A549 (cell line): ENCODE measurements around the gene EPHA1. TPM values are rescaled to one million over a fixed set of nuclear protein-coding genes. Genes with fewer than 3 reads are reported as not detected.

ENCODE experiments used
- ATAC-seq, 2 experiments: fragments of 200-7000 bp in 1 of 2; fragments of >200 bp in 1 of 2; cut with Nextera tagmentation in 1 of 2; cut with Tn5 transposase in 1 of 2; 3 replicates each; pipeline versions ENCODE4 v1.8.0 to v1.9.1; 2018 to 2020; ENCODE audit warnings: mild to moderate bottlenecking in 1 of 2, moderate library complexity in 1 of 2
- CTCF ChIA-PET: fragments of 300-600 bp; sonication (Branson Sonifier 250); formaldehyde crosslinking; extraction: SDS; loops from one replicate; lab custom pipeline; 2021; ENCODE audit warnings: antibody characterized with exemption, inconsistent platforms; lab: Yijun Ruan, JAX
- POLR2A ChIA-PET: fragments of 350-600 bp; formaldehyde crosslinking; extraction: SDS; loops from one replicate; lab custom pipeline; 2021; ENCODE audit warnings: antibody characterized with exemption, inconsistent platforms; lab: Yijun Ruan, JAX
- DNase-seq, 2 experiments: peaks; one replicate each; pipeline versions ENCODE4 v3.0.0 to v3.0.0-alpha.2; 2011 to 2016; ENCODE audit warnings: low read depth in 1 of 2, low spot score in 1 of 2
- FAIRE-seq: peaks from 2 replicates; lab custom pipeline; 2011; peaks lifted over from hg19 to GRCh38; lab: Jason Lieb, UNC
- H3K27ac ChIP-seq, 2 experiments: fragments of >200 bp; sonication (Bioruptor Twin); formaldehyde crosslinking; 3 replicates each; pipeline ENCODE4 v1.5.1; 2016 to 2017
- H3K4me1 ChIP-seq: fragments of >200 bp; sonication (Bioruptor Twin); formaldehyde crosslinking; 3 replicates; pipeline ENCODE4 v1.6.1; 2016
- H3K4me2 ChIP-seq: fragments of >200 bp; sonication (Bioruptor Twin); formaldehyde crosslinking; 3 replicates; pipeline ENCODE4 v1.6.1; 2016
- H3K4me3 ChIP-seq: fragments of >200 bp; sonication (Bioruptor Twin); formaldehyde crosslinking; 3 replicates; pipeline ENCODE4 v1.5.1; 2016
- H3K9me3 ChIP-seq: fragments of >200 bp; sonication (Bioruptor Twin); formaldehyde crosslinking; 3 replicates; pipeline ENCODE4 v1.6.1; 2016
- CEBPB ChIP-seq, 2 experiments: fragments of >200 bp in 1 of 2; sonication (Bioruptor Twin) in 1 of 2; formaldehyde crosslinking in 1 of 2; IDR thresholded peaks; 2 replicates each; pipeline ENCODE4 v1.6.1; 2012 to 2016
- CHD4 ChIP-seq: fragments of 200-600 bp; sonication (generic); IDR thresholded peaks from 2 replicates; pipeline ENCODE4 v1.6.1; 2016; ENCODE audit warnings: antibody characterized with exemption, mild to moderate bottlenecking, borderline replicate concordance
- CTCF ChIP-seq: fragments of >200 bp; sonication (Bioruptor Twin); formaldehyde crosslinking; IDR thresholded peaks from 3 replicates; pipeline ENCODE4 v1.5.1; 2016
- EHF ChIP-seq: fragments of 250-450 bp; sonication (Bioruptor Pico); IDR thresholded peaks from 2 replicates; pipeline ENCODE4 v1.5.0; 2020; ENCODE audit warnings: mild to moderate bottlenecking
- EP300 ChIP-seq, 2 experiments: fragments of >200 bp; sonication (Bioruptor Twin); formaldehyde crosslinking; IDR thresholded peaks; 2 replicates in 1 of 2; 3 replicates in 1 of 2; pipeline ENCODE4 v1.6.1; 2016 to 2017
- ESRRA ChIP-seq: fragments of 150-350 bp; IDR thresholded peaks from 2 replicates; pipeline ENCODE4 v1.6.1; 2014; ENCODE audit warnings: mild to moderate bottlenecking, low read length, borderline replicate concordance
- HEYL ChIP-seq: fragments of 250-450 bp; sonication (Bioruptor Pico); IDR thresholded peaks from 2 replicates; pipeline ENCODE4 v1.8.0; 2021; ENCODE audit warnings: mild to moderate bottlenecking, moderate library complexity
- HOXA7 ChIP-seq: fragments of 250-450 bp; sonication (Bioruptor Pico); IDR thresholded peaks from 2 replicates; pipeline ENCODE4 v1.5.0; 2020; ENCODE audit warnings: mild to moderate bottlenecking, moderate library complexity
- HOXB5 ChIP-seq: fragments of 250-450 bp; sonication (Bioruptor Pico); IDR thresholded peaks from 2 replicates; pipeline ENCODE4 v1.5.0; 2020; ENCODE audit warnings: mild to moderate bottlenecking, moderate library complexity
- KDM5A ChIP-seq: fragments of 200-600 bp; sonication (generic); IDR thresholded peaks from 2 replicates; pipeline ENCODE4 v1.6.1; 2016; ENCODE audit warnings: antibody characterized with exemption, mild to moderate bottlenecking
- MYC ChIP-seq: IDR thresholded peaks from 2 replicates; pipeline ENCODE4 v1.6.1; 2012; ENCODE audit warnings: mild to moderate bottlenecking, inconsistent platforms, low read length, improper control_type of control experiment, borderline replicate concordance
- POLR2A ChIP-seq: IDR thresholded peaks from 2 replicates; pipeline ENCODE4 v1.6.1; 2012; ENCODE audit warnings: mild to moderate bottlenecking, low read length
- RAD21 ChIP-seq, 2 experiments: fragments of >200 bp in 1 of 2; sonication (Bioruptor Twin) in 1 of 2; formaldehyde crosslinking in 1 of 2; IDR thresholded peaks in 1 of 2; conservative IDR thresholded peaks in 1 of 2; 2 replicates in 1 of 2; 3 replicates in 1 of 2; pipeline ENCODE4 v1.6.1; 2012 to 2018; ENCODE audit warnings: inconsistent platforms in 1 of 2
- RARB ChIP-seq: fragments of 250-450 bp; sonication (Bioruptor Pico); IDR thresholded peaks from 2 replicates; pipeline ENCODE4 v1.8.0; 2021; ENCODE audit warnings: mild to moderate bottlenecking, moderate library complexity
- RFX5 ChIP-seq: fragments of 450-650 bp; IDR thresholded peaks from 2 replicates; pipeline ENCODE4 v1.7.1; 2014; ENCODE audit warnings: antibody characterized with exemption, mild to moderate bottlenecking, moderate library complexity
- RNF2 ChIP-seq: fragments of 200-600 bp; sonication (generic); IDR thresholded peaks from 2 replicates; pipeline ENCODE4 v1.6.1; 2016; ENCODE audit warnings: low read depth, mild to moderate bottlenecking, antibody characterized with exemption, moderate library complexity, borderline replicate concordance
- SMC3 ChIP-seq: fragments of >200 bp; sonication (Bioruptor Twin); formaldehyde crosslinking; IDR thresholded peaks from 3 replicates; pipeline ENCODE4 v1.6.1; 2018; ENCODE audit warnings: inconsistent platforms
- ZC3H11A ChIP-seq: fragments of 450-650 bp; IDR thresholded peaks from 2 replicates; pipeline ENCODE4 v1.6.1; 2014; ENCODE audit warnings: antibody characterized with exemption, mild to moderate bottlenecking
- ZSCAN20 ChIP-seq: fragments of 250-450 bp; sonication (Bioruptor Pico); IDR thresholded peaks from 2 replicates; pipeline ENCODE4 v1.8.0; 2022; ENCODE audit warnings: mild to moderate bottlenecking, moderate library complexity
- WGBS: methylation state at CpG from one replicate; pipeline ENCODE4 v1.1.6; 2017; ENCODE audit errors: missing lambda C conversion rate; 5-methylcytosine and 5-hydroxymethylcytosine counted together
- polyA plus RNA-seq, 4 experiments: library from polyadenylated mRNA; depleted of rRNA in 3 of 4; stranded (reverse); fragments of >200 nt; fragmentation: RNase III in 1 of 4; extraction: RNeasy Plus Mini Kit Qiagen cat#74134 plus additional on column Dnase treatment in 1 of 4; gene quantifications; 2 replicates in 3 of 4; 3 replicates in 1 of 4; pipeline ENCODE4 v1.2.3, GENCODE V29; 2011 to 2017
- TF ChIP-seq, protein P1 (sequence below): fragments of 450-650 bp; IDR thresholded peaks from 2 replicates; pipeline ENCODE4 v1.6.1; 2014; ENCODE audit warnings: antibody characterized with exemption

The EPHA1 gene
- polyA plus RNA-seq, 2 of the 4 experiments (the other 2 are of a cell fraction) = not detected

GRCh38 chr7:143417734-143418383 lies 9.2 kb upstream of the EPHA1 start:
- Histone ChIP-seq H3K27ac (no peak overlapping the region), H3K4me1 (peaks cover 5% of the 10 kb centered on the region; the same call in 1 of the 3 replicates), H3K4me2 (no peak overlapping the region), H3K9me3 (0 out of 3 replicates have a peak, but pooled peaks cover 3% of the 10 kb centered on the region), H3K4me3 (no peak overlapping the region)
- no peak for FAIRE-seq
- DNase-seq = no peak
- TF ChIP-seq HOXA7 (CRISPR knock-in tag) (no peak), RFX5 (no peak), MYC (no peak), CEBPB (IDR thresholded peaks at IDR 0.05) (no peak), POLR2A (no peak), ZC3H11A (no peak), KDM5A (no peak), HEYL (no peak), ZSCAN20 (CRISPR knock-in tag) (no peak), SMC3 (no peak), EP300 (IDR thresholded peaks at IDR 0.05) (no peak), HOXB5 (CRISPR knock-in tag) (no peak), ESRRA (no peak), RARB (CRISPR knock-in tag) (no peak), EHF (no peak)
- TF ChIP-seq, protein P1, sequence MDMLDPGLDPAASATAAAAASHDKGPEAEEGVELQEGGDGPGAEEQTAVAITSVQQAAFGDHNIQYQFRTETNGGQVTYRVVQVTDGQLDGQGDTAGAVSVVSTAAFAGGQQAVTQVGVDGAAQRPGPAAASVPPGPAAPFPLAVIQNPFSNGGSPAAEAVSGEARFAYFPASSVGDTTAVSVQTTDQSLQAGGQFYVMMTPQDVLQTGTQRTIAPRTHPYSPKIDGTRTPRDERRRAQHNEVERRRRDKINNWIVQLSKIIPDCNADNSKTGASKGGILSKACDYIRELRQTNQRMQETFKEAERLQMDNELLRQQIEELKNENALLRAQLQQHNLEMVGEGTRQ = no peak
- ATAC-seq = no peak
- ChIA-PET POLR2A (no interaction called here), CTCF (interaction anchor here (1.1 to 5.4 kb wide), 17 partner anchors 10 to 178 kb away, joined by 3 to 46 read pairs (median 8); partner anchors contain the start of gene EPHA1)
- WGBS = 32% methylated on average over 1 of the region's 1 CpG

DNA sequence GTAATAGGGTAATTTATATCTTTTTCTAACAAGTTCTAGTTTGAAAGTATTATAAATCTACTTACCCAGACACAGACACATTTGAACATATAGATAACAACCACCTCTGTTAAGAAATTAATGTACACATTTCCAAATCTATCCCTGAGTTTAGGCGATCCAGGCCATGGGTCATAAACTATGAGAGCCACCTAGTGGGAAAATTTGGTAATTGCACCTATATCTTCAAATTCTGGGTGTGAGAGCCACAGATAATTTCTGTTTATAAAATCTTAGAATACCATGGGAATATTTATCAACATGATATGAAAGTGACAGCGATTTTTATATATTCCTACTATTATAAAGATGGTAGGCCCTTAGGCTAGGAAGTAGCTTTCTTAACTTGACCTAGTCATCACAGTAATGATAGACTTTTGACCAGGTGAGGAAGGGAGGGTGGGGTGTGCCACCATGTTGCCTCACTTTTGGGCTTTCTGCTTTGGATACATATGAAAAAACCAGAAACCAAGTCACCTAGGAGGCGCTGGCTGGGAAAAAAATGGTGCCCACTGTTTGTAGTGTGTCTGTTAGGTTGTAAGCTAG lies 8.0 kb upstream of the EPHA1 start:
- peak in 1 of 2 experiments; percentile 79; a peak in 3 of 6 replicates for ATAC-seq
- FAIRE-seq = no peak

More for the DNA sequence above, 8.0 kb upstream of the EPHA1 start:
- peak; percentile 44 to 78 for DNase-seq
- TF ChIP-seq RAD21 (conservative IDR thresholded peaks at IDR 0.05 in 1 of 2, IDR thresholded peaks at IDR 0.05 in 1 of 2) (peak; percentile 79 to 80), CHD4 (no peak), CTCF (peak; percentile 81), SMC3 (peak; percentile 79), RNF2 (no peak)
- TF ChIP-seq, all 56 proteins: peak for 3
- ChIA-PET POLR2A (no interaction called here), CTCF (interaction anchor here (0.7 to 5.4 kb wide), 25 partner anchors 10 to 200 kb away, joined by 3 to 46 read pairs (median 6); partner anchors contain the start of gene EPHA1)
- Histone ChIP-seq H3K9me3 (0 out of 3 replicates have a peak, but pooled peaks cover 3% of the 10 kb centered on the region), H3K4me2 (no peak overlapping the region), H3K4me3 (no peak overlapping the region), H3K4me1 (peaks cover 5% of the 10 kb centered on the region; the same call in 1 of the 3 replicates), H3K27ac (no peak overlapping the region)
- under 1% methylated on average over 3 of the region's 3 CpGs for WGBS
